HL-60 (cell line): Measurements from ENCODE around the gene REEP1.

Experiments used
- CTCF ChIP-seq: IDR thresholded peaks from one replicate; pipeline ENCODE4 v1.5.1; 2011; ENCODE audit warnings: low read length, control low read depth, inconsistent platforms; ENCODE audit not compliant: insufficient read depth
- POLR2AphosphoS5 ChIP-seq: IDR thresholded peaks from 2 replicates; pipeline ENCODE4 v1.6.1; 2012; ENCODE audit warnings: low read depth
- REST ChIP-seq: IDR thresholded peaks from 2 replicates; pipeline ENCODE4 v1.6.1; 2012; ENCODE audit warnings: low read depth; ENCODE audit not compliant: insufficient replicate concordance
- SPI1 ChIP-seq: IDR thresholded peaks from 2 replicates; pipeline ENCODE4 v1.6.1; 2012; ENCODE audit warnings: low read depth, mild to moderate bottlenecking, borderline replicate concordance

GRCh38 chr2:86297382-86298147, 39.9 kb downstream of the REEP1 start:
- no peak for TF ChIP-seq CTCF
- no peak for TF ChIP-seq POLR2AphosphoS5
- no peak for TF ChIP-seq SPI1
- TF ChIP-seq REST: no peak
